Measurements from ENCODE around the gene PTPRM.

- no peak for TF ChIP-seq CTCF (IDR thresholded peaks at IDR 0.05; ENCODE audit: low read length)
- no peak for TF ChIP-seq EZH2phosphoT487 (IDR thresholded peaks at IDR 0.05; ENCODE audit: low read length)
Measured at GRCh38 chr18:7927119-7927518, 360.0 kb downstream of the PTPRM start.
